EH (cell line): ENCODE measurements around the gene CDX2.
A peak's percentile ranks its signal among the peaks of the same experiment; 100 is the strongest.

ENCODE experiments used
- DNase-seq: peaks from one replicate; pipeline ENCODE4 v3.0.0-alpha.2; 2015; ENCODE audit warnings: low read depth

The CDX2 gene

DNA sequence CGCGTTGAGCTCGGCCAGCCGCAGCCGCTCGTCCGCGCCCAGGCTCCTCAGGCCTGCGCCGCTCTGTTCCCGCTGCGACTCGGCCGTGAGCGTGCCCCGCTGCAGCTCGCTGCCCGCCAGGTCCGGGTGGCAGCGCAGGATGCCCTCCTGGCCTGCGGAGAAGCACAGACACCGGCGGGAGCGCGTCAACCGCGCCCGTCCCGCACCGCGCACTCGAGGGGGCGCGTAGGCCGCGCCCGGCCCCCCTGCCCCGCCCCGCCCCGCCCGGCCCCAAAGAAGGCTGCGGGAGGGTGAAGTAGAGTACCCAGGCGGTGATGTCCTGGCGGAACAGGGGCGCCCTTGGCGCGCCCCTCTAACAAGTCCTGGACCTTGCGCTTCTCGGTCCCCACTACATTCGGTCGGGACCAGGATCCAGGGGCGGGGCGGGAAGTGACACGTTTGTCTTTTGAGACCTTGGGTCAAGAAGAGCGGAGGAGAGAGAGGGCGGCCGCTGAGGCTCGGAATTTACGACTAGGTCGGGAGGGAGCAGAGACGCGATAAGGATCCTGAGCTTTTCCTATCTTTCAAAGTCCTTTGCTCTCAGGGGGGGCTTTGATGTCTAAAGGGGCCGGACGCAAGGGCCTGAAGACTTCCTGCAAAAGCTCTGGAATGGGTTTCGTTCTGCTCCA is 9.3 kb upstream of the CDX2 start:
- no peak for DNase-seq

DNA sequence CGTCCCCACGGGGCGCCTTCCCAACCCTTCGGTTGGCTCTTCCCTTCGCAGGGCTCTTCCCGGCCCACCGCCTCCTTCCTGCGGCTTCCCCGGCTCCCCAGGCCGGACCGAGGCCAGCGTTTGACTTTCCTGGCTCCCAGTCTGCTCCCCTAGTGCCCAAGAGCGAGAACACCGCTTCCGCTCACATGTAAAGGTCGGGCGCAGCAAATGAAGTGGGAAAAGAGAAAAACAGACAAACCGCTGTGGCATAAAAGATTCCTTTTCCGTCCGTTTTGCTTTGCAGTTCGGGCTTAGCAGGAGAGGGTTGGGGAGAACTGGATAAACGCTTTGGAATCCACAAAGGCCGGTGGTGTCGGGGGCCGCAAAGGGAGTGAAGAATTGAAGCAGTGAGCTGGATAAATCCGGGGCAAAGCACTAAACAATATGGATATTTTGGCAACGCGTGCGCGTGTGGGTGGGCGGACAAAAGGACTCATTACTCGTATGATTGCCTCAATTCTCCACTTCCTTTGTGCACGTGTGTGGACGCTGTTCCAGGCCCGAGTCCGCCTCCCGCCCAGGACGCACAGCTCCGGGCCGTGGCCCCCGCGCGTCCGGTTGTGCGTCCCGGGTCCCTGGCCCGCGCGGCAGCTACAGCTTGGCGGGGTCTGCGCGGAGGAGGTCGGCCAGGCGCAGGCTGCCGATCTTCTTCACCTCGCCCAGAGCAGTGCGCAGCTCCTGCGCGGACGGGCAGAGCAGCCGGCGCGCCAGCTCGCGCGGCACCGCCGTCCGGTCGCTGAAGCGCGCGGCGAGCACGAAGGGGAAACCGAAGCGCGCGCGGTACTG is 8.6 kb upstream of the CDX2 start:
- no peak for DNase-seq

DNA sequence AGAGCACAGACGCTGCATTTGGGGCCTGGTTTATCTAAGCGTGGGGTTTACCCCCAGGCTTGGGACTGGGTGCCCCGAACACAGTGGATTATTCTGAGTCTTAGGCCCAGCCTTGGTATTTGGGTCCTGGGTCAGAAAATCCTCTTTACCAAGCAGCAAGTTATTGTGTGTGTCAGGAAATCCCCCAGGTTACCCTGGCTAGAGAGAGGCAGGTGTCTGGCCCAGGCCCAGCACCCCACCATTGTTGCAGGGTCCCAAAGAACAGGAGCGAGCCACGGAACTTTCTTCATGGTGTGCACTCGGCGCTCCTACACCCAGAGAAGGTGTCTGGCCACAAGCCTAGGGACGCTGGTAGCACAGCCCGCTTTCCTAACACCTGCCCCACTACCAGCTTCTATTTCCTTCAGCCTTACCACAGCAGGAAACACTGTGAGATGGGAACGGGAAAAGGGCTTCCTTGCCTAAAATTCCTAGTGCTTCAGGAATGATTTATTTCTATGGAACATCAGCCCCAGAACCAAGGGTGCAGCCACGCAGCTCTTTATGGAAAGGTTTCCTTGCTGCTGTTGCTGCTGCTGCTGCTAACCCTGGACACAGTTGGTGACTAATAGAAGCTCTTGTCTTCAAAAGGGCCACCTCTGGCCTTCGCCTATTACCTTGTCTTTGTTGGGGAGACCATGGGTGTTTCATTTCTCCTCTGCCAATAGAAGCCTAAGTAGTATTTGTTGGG is 7.4 kb upstream of the CDX2 start:
- DNase-seq: no peak

DNA sequence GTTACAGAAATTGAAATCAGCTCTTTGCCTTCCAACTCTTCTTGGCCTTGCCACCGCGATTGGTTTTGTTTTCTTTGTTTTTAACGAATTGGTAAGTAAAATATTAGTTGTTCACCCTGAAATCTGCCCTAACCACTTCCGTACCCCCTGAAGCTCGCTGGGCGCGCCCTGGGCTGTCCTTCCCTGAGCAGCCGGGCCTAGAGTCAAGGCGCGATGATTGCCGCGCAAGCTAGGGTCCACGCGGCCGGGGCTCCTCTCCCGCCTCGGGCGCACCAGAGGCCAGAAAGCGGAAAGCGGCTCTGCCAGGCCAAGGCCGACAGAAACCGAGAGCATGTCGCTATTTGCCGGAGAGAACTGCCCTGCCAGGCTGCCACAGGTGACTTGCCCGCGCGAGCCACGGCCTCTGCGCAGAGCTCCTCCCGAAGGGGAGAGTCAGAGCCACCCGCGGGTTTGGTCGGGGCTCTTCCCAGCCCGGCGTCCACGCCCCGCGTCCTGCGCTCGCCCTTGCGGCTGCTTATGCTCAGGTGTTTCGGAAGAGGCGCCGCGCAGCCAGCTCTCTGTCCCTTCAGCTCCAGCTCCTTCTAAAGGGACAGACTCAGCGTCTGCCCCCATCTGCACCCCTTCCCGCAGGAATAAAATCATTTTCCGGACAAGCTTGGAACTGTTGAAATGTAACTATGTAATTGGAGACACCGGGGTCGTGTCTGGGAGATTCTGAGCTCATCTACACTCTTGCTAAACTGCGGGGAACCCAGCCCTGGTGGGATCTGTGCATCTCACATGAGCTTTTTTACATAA is 6.6 kb upstream of the CDX2 start:
- no peak for DNase-seq

DNA sequence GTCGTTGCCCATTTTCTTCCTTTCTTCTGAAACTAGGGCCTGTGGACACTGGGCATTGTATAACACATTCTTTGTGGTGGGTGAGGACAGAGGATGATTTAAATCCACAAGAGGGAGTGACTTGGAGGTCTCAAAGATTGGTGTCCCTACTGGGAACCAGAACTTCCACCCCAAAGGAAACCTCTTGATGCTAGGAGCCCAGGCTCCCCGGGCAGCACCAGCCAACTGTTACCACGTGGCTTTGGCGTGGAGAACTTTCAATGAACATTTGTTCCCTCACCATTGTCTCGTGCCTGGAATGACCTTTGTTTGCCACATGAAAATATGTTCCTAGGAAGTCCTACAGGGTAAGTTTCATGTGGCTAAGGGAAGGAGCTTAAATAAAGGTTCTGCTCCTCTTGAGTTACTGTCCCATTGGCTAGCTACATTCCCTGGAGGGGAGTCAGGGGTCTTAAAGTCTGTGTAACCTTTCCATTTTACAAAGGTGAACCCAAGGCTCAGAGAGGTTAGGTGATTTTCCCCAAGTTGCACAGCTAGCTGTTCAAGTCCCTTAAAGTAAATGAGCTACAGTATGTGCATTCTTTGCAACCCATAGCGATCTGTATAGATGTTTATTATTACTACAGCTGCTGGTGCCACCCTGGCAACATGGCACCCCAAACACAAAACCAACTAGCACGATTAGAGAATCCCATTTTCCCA is 5.0 kb upstream of the CDX2 start:
- no peak for DNase-seq

DNA sequence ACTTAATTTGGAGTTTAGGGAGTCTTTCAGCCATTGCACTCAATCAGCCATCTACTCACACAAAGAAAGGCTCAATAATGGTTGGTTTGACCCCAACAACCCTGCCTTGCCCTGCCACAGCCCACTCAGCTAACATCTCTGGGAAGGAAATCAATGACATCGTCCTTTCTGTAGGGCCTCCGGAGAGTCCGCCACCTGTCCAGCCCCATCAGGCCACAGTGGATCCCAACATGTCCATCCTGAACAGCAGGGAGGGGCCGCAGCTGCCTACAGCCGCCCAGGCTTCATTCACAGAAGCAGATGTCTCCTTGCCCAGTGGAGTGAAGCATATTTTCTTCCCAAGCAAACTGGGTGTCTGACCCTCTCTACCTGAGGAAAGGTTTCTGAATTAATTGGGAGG is 4.2 kb upstream of the CDX2 start:
- DNase-seq: no peak

DNA sequence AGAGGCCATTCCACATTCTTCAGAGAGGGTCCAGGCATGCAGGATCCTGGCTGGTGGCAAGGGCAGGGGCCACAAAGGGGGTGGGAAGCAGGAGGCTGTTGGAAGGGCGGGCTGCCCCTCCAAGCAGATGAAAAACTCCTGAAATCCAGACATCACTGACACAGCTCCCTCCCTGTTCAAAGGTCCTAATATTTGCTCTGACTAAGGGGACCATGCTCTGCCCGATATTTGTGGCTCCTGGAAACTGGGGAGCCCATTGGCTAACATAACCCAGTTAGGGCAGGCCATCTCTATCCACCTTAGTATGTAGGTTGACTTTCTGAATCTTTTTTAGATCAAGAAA is 3.3 kb upstream of the CDX2 start:
- no peak for DNase-seq

DNA sequence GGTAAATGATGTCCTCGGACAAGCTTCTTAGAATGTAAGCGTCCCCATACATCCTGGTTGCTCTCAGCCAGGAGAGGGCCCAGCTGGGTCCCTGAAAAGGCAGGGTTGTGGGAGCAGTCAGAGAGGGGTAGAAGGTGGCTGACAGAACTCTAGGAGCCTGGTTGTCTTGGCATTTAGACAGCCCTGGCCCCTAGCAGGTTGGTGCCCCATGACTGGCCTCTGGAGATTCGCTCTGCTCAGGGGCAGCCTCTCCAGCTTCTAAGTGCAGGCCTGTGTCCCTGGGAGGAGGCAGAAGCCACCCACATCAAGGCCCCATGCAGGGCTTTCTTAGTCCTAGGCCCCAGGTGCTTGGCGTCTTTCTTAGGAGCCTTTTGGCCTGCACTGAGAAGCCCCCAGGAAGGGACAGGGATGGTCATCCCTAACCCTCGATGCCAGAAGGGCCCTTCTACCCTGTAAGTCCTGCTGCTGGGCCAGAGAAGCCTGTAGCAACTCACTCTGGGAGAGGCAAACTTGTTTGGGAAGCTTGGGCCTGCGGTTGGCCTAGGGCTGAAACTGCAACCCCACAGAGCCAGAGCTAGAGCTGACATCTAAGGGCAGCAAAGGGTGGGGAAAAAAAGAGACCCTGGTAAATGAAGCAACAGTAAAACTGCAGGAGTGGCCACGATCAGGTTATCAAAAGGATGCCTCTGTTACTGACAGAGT is 2.8 kb upstream of the CDX2 start:
- DNase-seq: no peak

DNA sequence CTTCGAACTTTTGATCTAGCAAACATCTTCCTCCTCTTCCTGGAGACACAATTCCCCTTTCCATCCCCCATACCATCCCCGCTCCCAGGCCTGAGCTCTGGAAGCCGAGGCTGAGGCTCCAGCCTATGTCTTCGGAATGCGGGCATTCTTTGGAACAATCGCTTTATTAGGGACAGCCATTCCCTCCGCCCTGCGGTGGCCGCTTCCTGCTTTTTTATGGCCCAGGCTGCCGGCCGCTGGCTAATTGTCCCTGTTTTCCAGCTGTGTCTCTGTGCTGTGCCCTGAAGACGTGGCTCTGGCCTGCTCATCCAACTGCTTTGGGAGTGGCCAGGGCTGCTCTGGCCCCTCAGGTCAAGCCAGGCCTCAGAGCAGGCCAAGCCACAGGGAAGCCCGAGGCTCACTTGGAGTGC is 2.1 kb upstream of the CDX2 start:
- DNase-seq: peak; percentile 21

DNA sequence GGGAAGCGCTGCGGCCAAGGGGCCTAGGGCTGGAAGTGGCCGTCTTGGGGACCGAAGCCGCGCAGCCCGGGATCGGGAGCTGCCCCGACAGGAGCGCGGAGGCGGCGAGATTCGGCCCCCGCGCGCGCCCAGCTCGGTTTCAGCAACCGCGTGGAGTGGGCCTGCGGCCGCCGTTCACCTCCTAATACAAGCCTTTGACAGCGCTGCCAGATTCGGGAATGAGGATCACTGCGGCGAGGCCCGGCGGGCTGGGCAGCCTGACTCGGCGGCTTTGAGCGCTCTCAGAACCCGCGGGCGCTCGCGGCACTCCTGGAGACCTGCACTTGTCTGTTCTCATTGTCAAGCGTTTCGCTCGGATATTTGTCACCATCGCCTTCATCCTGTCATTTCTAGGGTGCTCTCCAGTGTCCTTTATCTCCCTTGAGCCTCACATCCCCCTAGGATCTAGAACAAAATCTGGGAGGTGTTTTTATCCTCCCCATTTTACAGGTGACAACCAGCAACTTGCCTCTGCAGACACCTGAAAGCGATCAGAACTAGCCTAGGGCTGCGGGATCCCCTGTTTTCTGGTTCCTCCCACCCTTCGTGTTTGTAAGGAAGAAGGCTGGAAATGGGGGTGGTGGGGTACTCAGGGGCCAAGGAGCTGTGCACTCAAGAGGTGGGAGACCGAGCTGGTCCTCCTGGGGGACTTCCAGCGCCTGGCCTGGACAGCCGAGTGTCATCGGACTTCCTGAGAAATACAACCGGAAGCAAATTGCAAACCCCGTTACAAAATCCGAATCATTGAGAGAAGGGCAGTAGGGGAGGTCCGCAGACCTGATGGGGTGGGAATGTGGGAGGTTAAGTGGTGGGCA is 1.5 kb upstream of the CDX2 start:
- no peak for DNase-seq

DNA sequence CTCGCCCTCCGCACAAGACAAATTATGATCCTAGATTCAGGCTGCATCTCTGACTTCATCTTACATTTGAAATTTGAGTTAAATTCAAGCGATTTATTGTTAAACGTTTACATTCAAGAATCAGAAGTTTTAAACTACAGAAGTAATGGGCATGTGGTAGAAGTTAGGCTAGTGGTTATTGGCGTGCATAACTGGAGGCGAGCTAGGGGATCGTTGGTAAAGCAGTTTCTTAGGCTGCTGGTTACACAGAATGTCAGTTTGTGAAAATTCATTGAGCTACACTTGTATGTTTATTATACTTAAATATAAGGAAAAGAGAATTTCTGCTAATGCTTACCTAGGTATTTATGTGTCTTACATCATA is 733 bp upstream of the CDX2 start:
- no peak for DNase-seq

DNA sequence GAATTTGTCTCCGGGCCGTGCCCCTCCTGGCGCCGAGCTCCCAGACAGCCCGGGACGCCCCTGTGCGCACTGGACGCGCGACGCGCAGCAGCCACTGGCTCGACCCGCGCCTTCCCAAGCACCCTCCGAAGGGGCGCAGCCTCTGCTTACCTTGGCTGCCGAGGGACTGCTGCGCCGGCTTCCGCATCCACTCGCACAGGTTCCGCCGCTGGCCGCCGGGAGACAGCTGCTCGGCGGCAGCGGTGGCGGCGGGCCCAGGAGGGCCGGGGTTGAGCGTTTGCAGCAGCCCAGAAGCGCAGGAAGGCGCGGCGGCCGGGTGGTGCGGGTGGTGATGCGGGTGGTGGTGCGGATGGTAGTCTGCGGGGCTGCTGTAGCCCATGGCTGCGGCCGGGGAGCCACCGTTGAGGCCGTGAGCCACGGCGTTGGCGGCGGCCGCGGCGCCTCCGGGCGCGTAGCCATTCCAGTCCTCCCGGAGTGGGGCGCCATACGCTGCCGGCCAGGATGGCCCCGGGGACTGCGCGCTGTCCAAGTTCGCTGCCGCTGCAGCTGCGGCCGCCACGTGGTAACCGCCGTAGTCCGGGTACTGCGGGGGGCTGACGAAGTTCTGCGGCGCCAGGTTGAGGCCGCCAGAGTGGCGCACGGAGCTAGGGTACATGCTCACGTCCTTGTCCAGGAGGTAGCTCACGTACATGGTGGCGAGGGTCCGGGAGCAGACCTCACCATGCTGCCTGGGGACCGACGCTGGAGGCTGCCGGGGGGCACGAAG is 616 bp downstream of the CDX2 start:
- no peak for DNase-seq

DNA sequence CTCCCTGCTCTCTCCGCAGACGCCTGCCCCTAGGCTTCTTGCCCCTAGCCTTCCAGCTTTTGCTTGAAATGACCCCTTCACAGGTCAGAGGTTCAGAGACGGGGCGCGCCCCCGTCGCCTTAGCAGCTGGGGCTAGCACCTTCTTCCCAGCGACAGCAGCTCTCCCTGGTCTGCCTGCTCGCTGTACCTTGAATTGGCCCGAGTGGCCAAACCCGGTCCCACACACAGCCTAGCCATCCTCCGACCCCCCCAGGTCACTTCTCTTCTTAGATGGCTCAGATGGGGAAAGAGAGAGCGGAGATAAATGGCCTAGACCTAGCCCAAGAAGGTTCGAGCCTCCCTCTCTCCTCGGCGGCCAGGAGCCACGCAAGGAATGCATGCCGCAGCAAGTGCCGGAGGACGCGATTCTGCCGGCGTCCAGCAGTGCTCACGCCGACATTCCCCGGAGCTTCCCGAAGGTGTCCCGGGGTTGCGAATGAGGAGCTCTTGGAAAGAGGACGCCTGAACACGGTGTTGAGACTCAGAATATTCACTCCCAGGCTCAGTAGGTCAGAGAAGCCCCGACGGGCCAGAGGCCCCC is 1.3 kb downstream of the CDX2 start:
- DNase-seq: peak; percentile 11

DNA sequence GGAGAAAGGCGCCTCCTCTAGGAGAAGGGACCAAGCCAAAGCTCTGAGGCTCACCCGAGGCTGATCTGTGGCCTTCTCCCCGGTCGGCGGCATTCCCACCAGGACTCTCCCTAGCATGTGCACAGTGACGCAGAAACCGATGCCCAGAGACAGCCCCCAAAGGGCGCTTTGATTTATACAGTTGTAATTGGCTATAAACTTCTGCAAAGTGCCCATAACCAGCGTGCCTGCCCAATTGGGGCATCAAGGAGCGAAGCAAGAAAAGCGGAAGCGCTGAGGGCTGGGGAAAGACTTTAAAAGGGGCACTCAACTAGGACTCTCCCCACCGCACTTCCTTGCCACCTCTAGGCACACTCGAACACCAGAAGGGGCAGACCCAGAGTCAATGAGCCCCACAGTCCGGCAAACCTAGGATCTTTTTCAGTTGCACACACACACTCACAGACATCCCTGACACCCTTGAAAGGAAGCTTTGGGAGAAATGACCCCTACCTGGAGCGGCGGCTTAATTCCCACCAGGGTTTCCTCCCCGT is 1.8 kb downstream of the CDX2 start:
- DNase-seq: no peak

DNA sequence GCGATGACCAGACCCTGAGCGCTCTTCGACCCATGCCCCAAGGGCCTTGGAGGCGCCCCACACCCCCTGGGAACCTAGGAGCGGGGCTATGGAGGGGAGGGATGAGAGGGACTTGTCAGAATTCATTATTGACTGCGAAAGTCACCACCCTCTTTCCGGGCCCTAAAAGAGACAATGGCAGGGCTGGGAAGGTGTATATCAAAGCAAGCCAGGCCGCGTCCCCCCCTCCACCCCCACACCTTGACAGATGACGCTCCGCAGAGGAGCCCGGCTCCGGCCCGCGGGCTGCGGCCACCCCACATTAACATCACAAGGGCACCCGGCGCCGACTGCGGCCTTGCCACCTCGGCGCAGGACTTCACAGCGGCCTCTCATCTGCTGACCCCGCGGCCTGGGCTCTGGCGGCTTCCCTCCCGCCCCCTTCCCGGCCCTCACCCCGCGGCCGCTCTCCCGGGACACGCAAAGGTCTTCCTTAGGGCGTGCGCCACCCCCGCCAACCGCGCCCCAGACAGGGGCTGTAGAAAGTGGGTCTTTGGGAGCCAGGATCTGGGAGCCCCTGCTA is 2.4 kb downstream of the CDX2 start:
- DNase-seq: no peak

DNA sequence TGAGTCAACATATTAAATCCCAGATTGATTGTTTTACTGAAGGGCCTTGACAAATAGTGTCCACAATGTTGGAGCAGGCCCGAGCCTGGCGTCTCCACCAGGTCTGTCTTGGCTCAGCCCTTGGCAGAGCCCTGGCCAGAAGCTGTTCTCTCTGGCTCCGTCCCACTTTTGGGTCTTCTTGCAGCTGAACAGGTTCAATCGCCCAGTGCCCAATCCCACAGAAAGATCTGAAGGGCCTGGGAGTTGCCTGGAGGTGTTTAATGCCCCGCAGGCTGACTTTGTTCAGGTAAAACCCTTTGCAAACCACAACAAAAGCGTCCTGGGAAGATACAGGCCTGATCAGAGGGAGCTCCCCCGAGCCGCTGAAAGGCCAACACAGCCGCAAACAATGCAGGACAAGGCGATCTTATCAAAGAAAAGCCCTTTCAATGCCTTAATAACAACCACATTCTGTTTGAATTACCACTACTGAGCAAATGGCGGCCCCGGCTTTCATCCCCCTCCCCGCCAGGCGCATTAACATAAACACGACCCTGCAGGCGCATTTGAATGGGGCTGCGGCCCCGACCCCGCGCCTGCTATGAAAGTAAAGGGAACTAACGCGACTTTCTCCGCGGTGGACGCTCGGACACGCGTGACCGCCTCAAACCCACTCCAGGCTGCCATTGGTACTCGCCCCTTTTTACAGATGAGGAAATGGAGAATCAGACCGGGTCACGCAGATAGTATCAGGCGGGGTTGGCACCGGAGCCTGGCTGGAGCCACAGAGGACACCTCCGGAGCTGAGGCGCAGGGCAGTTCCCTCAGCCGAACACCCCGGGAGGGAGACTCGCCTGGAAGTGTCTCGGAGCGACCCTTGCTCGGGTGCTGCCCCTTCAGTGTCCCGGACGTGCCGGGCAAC is 3.1 kb downstream of the CDX2 start:
- no peak for DNase-seq

DNA sequence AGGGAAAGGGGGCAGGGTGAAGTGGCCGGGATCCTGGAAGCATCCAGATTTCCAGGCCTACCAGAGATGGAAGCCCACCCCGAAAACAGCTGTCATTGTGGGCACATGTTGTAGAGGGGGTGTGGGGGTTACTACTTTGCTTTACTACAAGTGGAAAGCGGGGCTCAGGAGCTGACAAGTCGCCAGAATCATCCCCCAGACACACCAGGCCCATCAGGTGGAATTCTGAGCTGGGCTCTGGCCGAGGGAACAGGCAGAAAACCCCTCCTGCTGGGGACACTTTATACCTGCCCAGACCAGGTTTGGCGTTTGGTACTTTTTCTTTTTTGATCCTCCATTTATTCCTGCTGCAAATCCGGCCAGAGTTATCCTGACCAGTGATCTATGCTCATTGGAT is 3.8 kb downstream of the CDX2 start:
- DNase-seq: no peak
